Loucy (cell line): ENCODE results near the gene SLC29A3.
A peak's percentile ranks its signal among the peaks of the same experiment; 100 is the strongest.
"Not testable (repeated sequence)": the region's sequence is repeated elsewhere in the genome, so short reads cannot be mapped to it uniquely, and the experiment has no call there.

ENCODE experiments used
- H2AFZ ChIP-seq: fragments of 200-600 bp; sonication (generic); 2 replicates; pipeline ENCODE4 v1.6.0; 2016; ENCODE audit warnings: antibody characterized with exemption, mild to moderate bottlenecking, low read length, moderate library complexity
- H3F3A ChIP-seq: fragments of 200-600 bp; 2 replicates; pipeline ENCODE4 v1.6.0; 2016; ENCODE audit warnings: antibody characterized with exemption, low read depth, mild to moderate bottlenecking
- H3K27me3 ChIP-seq: fragments of 200-600 bp; sonication (generic); 2 replicates; pipeline ENCODE4 v1.6.1; 2014; ENCODE audit warnings: low read length, mild to moderate bottlenecking; ENCODE audit not compliant: insufficient read depth, poor library complexity, severe bottlenecking
- H3K36me3 ChIP-seq: fragments of 200-600 bp; sonication (generic); 2 replicates; pipeline ENCODE4 v1.6.1; 2016; ENCODE audit warnings: low read length; ENCODE audit not compliant: insufficient read depth
- H3K4me1 ChIP-seq: fragments of 200-600 bp; sonication (generic); 2 replicates; pipeline ENCODE4 v1.5.1; 2014; ENCODE audit warnings: low read length, mild to moderate bottlenecking; ENCODE audit not compliant: insufficient read depth, poor library complexity, severe bottlenecking
- H3K4me2 ChIP-seq: fragments of 200-600 bp; sonication (generic); 2 replicates; pipeline ENCODE4 v1.6.0; 2014; ENCODE audit warnings: antibody characterized with exemption, low read length, low read depth, mild to moderate bottlenecking; ENCODE audit not compliant: poor library complexity, severe bottlenecking
- H3K4me3 ChIP-seq: fragments of 200-600 bp; sonication (generic); 2 replicates; pipeline ENCODE4 v1.5.1; 2014; ENCODE audit warnings: low read length, mild to moderate bottlenecking, mixed read lengths; ENCODE audit not compliant: poor library complexity, severe bottlenecking
- H3K79me2 ChIP-seq: fragments of 200-600 bp; sonication (generic); 2 replicates; pipeline ENCODE4 v1.6.1; 2014; ENCODE audit warnings: low read length; ENCODE audit not compliant: insufficient read depth
- H3K9ac ChIP-seq: fragments of 200-600 bp; sonication (generic); 2 replicates; pipeline ENCODE4 v1.6.0; 2014; ENCODE audit warnings: mild to moderate bottlenecking, low read depth, low read length, moderate library complexity; ENCODE audit not compliant: poor library complexity, severe bottlenecking
- H3K9me2 ChIP-seq: fragments of 200-600 bp; sonication (generic); replicated peaks from 2 replicates; pipeline ENCODE4 v1.6.1; 2016; ENCODE audit warnings: low read depth, low read length, mixed read lengths
- H3K9me3 ChIP-seq: fragments of 200-600 bp; sonication (generic); 2 replicates; pipeline ENCODE4 v1.6.1; 2014; ENCODE audit warnings: mild to moderate bottlenecking, antibody characterized with exemption, low read length, low read depth; ENCODE audit not compliant: insufficient read depth
- H4K20me1 ChIP-seq: fragments of 200-600 bp; sonication (generic); 2 replicates; pipeline ENCODE4 v1.6.0; 2014; ENCODE audit warnings: antibody characterized with exemption, low read length, mild to moderate bottlenecking; ENCODE audit not compliant: insufficient read depth, poor library complexity, severe bottlenecking
- CTCF ChIP-seq: fragments of 200-600 bp; sonication (generic); conservative IDR thresholded peaks from 2 replicates; pipeline ENCODE4 v1.5.1; 2014; ENCODE audit warnings: mild to moderate bottlenecking, antibody characterized with exemption, low read length
- EZH2phosphoT487 ChIP-seq: fragments of 200-600 bp; IDR thresholded peaks from 2 replicates; pipeline ENCODE4 v1.6.1; 2018; ENCODE audit warnings: antibody characterized with exemption, mild to moderate bottlenecking, moderate library complexity, borderline replicate concordance

Gene SLC29A3

GRCh38 chr10:71271662-71272055, 47.4 kb upstream of the SLC29A3 start:
- Histone ChIP-seq H3F3A (no peaks in the 10 kb centered on the region), H3K9ac (no peak overlapping the region), H3K79me2 (no peaks in the 10 kb centered on the region), H4K20me1 (no peaks in the 10 kb centered on the region), H2AFZ (peak overlapping the region; percentile 16; the same call in 1 of the 2 replicates), H3K9me3 (no peaks in the 10 kb centered on the region), H3K4me1 (peaks cover 7% of the 10 kb centered on the region), H3K4me2 (peak overlapping the region; percentile 7), H3K9me2 (no peaks in the 10 kb centered on the region), H3K36me3 (no peaks in the 10 kb centered on the region), H3K27me3 (no peaks in the 10 kb centered on the region), H3K4me3 (no peak overlapping the region)
- no peak for TF ChIP-seq CTCF
- no peak for TF ChIP-seq EZH2phosphoT487

DNA sequence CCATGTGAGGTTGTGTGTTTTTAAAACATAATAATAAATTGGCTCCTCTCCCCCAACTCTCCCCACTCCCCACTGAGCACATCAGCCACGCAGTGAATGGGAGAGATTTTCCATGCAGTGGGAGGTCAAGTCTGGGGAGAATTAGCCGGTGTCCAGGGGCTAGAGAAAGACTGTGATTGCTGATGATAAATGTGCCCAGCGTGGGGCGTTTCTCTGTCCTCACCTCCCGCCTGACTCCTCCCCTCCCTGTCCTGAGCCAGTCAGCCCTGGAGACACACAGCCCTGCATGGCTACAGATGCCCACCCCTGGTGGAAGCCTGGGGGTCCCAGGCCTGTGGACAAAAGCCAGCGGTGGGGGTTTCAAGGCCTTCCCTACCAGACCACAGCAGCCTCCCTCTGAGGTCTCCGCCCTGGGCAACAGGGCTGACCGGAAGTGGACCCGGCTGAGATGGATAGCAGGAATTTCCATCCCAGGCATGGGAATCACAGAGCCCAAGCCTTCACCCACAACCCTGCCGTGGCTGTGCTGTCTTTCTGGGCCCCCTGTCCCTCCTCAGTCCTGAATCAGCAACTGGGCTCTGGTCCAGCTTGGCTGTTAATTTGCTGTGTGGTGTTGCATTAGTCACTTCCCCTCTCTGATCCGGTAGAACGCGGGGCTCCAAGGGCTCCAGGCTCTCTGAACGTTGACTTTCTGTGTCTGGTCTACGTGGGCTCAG, 46.8 kb upstream of the SLC29A3 start:
- Histone ChIP-seq H3K4me1 (peaks cover 7% of the 10 kb centered on the region), H3K9me2 (no peaks in the 10 kb centered on the region), H4K20me1 (no peaks in the 10 kb centered on the region), H3K4me2 (no peak overlapping the region), H3F3A (no peaks in the 10 kb centered on the region), H3K27me3 (no peaks in the 10 kb centered on the region), H3K79me2 (no peaks in the 10 kb centered on the region), H3K9ac (no peak overlapping the region), H3K4me3 (no peak overlapping the region), H3K36me3 (no peaks in the 10 kb centered on the region), H2AFZ (no peak overlapping the region), H3K9me3 (no peaks in the 10 kb centered on the region)
- TF ChIP-seq EZH2phosphoT487, result no peak

DNA sequence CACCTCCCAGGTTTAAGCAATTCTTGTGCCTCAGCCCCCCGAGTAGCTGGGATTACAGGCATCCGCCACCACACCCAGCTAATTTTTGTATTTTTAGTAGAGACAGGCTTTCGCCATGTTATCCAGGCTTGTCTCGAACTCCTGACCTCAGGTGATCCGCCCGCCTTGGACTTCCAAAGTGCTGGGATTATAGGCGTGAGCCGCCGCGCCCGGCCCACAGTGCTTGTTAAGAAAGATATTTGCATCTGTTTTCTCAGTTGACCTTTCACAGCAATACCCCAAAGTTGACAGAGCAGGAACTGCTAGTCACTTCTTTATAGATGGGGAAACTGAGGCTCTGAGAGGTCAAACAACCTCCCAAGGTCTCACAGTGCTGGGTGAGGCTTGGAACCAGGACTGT, 46.1 kb upstream of the SLC29A3 start:
- H3K27me3 ChIP-seq, H3K9ac ChIP-seq, H3F3A ChIP-seq, H3K9me3 ChIP-seq, H3K4me2 ChIP-seq, H3K4me3 ChIP-seq, H2AFZ ChIP-seq, H3K4me1 ChIP-seq, H3K79me2 ChIP-seq, H4K20me1 ChIP-seq, H3K9me2 ChIP-seq, H3K36me3 ChIP-seq: not testable (repeated sequence)

GRCh38 chr10:71273506-71273905, 45.6 kb upstream of the SLC29A3 start:
- Histone ChIP-seq H3K4me2 (no peak overlapping the region), H3K27me3 (no peaks in the 10 kb centered on the region), H4K20me1 (no peaks in the 10 kb centered on the region), H3K9me2 (no peaks in the 10 kb centered on the region), H3K36me3 (no peaks in the 10 kb centered on the region), H2AFZ (no peak overlapping the region), H3K4me1 (peaks cover 7% of the 10 kb centered on the region), H3K9ac (no peak overlapping the region), H3K79me2 (no peaks in the 10 kb centered on the region), H3K9me3 (no peaks in the 10 kb centered on the region), H3K4me3 (no peak overlapping the region), H3F3A (no peaks in the 10 kb centered on the region)
- TF ChIP-seq CTCF, result no peak
- TF ChIP-seq EZH2phosphoT487, result no peak
